ENCODE results near the gene KIF2A. TPM values are rescaled to one million over a fixed set of nuclear protein-coding genes. Genes with fewer than 3 reads are reported as not detected.

KIF2A gene
- total and polyA plus RNA-seq, 2 of the 13 experiments (the other 11 are each of a cell fraction or from before 2014, with no cell fraction given): 8.5 to 19.2 TPM

DNA sequence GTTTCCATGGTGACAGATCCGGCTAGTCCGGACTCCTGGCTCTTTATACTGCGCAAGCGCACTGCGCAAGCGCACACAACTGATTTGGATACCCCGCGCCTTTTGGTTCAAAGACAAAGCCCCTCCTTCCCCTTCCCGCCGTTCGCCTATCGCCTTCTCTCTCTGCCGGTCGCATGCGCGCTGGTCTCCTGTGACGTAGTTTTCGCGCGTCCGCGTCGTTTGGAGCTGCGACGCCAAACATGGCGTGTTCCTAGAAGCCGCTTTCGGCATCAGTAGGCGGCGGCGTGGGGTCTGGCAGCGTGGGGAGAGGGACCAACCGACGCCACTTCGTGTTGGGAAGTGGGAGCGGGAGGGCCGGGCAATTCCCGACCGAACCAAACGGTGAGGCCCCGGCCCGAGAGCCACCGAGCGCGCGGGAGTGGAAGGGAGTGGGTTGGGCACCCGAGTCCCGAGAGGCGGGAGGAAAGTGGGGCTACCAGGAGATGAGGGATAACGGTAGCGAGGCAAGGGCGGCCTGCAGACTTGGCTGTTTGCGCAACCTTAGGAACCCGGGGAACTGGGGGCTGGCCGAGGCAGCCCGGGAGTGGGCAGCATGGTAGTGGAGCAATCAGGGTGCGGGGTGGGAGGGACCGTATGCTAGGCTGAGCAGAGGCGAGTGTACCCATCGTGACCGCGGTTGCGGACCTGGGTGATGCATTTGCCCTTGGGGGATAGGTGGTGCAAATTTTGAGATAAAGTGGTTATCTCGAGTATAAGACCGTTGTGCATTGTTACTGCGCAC lies 106.7 kb downstream of the KIF2A start, which contains the start of gene IPO11 (continued):
- peak; percentile 55; the same call in 1 of the 2 replicates for TF ChIP-seq ZFX (CRISPR knock-in tag; IDR thresholded peaks at IDR 0.05; ENCODE audit: low read depth)
- TF ChIP-seq PHF20 (CRISPR knock-in tag; IDR thresholded peaks at IDR 0.05): peak; percentile 99
- peak; percentile 96 for TF ChIP-seq THAP11 (CRISPR knock-in tag; IDR thresholded peaks at IDR 0.05)
- TF ChIP-seq, protein P1, sequence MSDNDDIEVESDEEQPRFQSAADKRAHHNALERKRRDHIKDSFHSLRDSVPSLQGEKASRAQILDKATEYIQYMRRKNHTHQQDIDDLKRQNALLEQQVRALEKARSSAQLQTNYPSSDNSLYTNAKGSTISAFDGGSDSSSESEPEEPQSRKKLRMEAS (IDR thresholded peaks at IDR 0.05): peak; percentile 92
- TF ChIP-seq, protein P2, sequence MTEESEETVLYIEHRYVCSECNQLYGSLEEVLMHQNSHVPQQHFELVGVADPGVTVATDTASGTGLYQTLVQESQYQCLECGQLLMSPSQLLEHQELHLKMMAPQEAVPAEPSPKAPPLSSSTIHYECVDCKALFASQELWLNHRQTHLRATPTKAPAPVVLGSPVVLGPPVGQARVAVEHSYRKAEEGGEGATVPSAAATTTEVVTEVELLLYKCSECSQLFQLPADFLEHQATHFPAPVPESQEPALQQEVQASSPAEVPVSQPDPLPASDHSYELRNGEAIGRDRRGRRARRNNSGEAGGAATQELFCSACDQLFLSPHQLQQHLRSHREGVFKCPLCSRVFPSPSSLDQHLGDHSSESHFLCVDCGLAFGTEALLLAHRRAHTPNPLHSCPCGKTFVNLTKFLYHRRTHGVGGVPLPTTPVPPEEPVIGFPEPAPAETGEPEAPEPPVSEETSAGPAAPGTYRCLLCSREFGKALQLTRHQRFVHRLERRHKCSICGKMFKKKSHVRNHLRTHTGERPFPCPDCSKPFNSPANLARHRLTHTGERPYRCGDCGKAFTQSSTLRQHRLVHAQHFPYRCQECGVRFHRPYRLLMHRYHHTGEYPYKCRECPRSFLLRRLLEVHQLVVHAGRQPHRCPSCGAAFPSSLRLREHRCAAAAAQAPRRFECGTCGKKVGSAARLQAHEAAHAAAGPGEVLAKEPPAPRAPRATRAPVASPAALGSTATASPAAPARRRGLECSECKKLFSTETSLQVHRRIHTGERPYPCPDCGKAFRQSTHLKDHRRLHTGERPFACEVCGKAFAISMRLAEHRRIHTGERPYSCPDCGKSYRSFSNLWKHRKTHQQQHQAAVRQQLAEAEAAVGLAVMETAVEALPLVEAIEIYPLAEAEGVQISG (CRISPR knock-in tag; IDR thresholded peaks at IDR 0.05): peak; percentile 86
- TF ChIP-seq, protein P3, sequence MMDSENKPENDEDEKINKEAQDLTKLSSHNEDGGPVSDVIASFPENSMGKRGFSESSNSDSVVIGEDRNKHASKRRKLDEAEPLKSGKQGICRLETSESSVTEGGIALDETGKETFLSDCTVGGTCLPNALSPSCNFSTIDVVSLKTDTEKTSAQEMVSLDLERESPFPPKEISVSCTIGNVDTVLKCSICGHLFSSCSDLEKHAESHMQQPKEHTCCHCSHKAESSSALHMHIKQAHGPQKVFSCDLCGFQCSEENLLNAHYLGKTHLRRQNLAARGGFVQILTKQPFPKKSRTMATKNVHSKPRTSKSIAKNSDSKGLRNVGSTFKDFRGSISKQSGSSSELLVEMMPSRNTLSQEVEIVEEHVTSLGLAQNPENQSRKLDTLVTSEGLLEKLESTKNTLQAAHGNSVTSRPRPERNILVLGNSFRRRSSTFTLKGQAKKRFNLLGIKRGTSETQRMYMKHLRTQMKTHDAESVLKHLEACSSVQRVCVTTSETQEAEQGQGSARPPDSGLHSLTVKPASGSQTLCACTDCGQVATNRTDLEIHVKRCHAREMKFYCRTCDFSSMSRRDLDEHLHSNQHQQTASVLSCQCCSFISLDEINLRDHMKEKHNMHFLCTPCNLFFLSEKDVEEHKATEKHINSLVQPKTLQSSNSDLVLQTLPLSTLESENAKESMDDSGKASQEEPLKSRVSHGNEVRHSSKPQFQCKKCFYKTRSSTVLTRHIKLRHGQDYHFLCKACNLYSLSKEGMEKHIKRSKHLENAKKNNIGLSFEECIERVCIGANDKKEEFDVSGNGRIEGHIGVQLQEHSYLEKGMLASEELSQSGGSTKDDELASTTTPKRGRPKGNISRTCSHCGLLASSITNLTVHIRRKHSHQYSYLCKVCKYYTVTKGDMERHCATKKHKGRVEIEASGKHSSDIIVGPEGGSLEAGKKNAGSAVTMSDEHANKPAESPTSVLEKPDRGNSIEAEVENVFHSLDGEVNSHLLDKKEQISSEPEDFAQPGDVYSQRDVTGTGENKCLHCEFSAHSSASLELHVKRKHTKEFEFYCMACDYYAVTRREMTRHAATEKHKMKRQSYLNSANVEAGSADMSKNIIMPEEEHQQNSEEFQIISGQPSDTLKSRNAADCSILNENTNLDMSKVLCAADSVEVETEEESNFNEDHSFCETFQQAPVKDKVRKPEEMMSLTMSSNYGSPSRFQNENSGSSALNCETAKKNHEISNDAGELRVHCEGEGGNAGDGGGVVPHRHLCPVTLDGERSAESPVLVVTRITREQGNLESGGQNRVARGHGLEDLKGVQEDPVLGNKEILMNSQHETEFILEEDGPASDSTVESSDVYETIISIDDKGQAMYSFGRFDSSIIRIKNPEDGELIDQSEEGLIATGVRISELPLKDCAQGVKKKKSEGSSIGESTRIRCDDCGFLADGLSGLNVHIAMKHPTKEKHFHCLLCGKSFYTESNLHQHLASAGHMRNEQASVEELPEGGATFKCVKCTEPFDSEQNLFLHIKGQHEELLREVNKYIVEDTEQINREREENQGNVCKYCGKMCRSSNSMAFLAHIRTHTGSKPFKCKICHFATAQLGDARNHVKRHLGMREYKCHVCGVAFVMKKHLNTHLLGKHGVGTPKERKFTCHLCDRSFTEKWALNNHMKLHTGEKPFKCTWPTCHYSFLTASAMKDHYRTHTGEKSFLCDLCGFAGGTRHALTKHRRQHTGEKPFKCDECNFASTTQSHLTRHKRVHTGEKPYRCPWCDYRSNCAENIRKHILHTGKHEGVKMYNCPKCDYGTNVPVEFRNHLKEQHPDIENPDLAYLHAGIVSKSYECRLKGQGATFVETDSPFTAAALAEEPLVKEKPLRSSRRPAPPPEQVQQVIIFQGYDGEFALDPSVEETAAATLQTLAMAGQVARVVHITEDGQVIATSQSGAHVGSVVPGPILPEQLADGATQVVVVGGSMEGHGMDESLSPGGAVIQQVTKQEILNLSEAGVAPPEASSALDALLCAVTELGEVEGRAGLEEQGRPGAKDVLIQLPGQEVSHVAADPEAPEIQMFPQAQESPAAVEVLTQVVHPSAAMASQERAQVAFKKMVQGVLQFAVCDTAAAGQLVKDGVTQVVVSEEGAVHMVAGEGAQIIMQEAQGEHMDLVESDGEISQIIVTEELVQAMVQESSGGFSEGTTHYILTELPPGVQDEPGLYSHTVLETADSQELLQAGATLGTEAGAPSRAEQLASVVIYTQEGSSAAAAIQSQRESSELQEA (CRISPR knock-in tag; IDR thresholded peaks at IDR 0.05; ENCODE audit: not compliant biosample characterization): peak; percentile 46
- TF ChIP-seq, protein P4, sequence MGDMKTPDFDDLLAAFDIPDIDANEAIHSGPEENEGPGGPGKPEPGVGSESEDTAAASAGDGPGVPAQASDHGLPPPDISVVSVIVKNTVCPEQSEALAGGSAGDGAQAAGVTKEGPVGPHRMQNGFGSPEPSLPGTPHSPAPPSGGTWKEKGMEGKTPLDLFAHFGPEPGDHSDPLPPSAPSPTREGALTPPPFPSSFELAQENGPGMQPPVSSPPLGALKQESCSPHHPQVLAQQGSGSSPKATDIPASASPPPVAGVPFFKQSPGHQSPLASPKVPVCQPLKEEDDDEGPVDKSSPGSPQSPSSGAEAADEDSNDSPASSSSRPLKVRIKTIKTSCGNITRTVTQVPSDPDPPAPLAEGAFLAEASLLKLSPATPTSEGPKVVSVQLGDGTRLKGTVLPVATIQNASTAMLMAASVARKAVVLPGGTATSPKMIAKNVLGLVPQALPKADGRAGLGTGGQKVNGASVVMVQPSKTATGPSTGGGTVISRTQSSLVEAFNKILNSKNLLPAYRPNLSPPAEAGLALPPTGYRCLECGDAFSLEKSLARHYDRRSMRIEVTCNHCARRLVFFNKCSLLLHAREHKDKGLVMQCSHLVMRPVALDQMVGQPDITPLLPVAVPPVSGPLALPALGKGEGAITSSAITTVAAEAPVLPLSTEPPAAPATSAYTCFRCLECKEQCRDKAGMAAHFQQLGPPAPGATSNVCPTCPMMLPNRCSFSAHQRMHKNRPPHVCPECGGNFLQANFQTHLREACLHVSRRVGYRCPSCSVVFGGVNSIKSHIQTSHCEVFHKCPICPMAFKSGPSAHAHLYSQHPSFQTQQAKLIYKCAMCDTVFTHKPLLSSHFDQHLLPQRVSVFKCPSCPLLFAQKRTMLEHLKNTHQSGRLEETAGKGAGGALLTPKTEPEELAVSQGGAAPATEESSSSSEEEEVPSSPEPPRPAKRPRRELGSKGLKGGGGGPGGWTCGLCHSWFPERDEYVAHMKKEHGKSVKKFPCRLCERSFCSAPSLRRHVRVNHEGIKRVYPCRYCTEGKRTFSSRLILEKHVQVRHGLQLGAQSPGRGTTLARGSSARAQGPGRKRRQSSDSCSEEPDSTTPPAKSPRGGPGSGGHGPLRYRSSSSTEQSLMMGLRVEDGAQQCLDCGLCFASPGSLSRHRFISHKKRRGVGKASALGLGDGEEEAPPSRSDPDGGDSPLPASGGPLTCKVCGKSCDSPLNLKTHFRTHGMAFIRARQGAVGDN (CRISPR knock-in tag; IDR thresholded peaks at IDR 0.05): peak; percentile 81
- TF ChIP-seq, protein P5, sequence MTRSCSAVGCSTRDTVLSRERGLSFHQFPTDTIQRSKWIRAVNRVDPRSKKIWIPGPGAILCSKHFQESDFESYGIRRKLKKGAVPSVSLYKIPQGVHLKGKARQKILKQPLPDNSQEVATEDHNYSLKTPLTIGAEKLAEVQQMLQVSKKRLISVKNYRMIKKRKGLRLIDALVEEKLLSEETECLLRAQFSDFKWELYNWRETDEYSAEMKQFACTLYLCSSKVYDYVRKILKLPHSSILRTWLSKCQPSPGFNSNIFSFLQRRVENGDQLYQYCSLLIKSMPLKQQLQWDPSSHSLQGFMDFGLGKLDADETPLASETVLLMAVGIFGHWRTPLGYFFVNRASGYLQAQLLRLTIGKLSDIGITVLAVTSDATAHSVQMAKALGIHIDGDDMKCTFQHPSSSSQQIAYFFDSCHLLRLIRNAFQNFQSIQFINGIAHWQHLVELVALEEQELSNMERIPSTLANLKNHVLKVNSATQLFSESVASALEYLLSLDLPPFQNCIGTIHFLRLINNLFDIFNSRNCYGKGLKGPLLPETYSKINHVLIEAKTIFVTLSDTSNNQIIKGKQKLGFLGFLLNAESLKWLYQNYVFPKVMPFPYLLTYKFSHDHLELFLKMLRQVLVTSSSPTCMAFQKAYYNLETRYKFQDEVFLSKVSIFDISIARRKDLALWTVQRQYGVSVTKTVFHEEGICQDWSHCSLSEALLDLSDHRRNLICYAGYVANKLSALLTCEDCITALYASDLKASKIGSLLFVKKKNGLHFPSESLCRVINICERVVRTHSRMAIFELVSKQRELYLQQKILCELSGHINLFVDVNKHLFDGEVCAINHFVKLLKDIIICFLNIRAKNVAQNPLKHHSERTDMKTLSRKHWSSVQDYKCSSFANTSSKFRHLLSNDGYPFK (CRISPR knock-in tag; IDR thresholded peaks at IDR 0.05; ENCODE audit: borderline replicate concordance): peak; percentile 93
